ENCODE results near the gene CNPY4.

CNPY4 gene

GRCh38 chr7:100089458-100090196 lies 29.8 kb upstream of the CNPY4 start:
- TF ChIP-seq, protein P1, sequence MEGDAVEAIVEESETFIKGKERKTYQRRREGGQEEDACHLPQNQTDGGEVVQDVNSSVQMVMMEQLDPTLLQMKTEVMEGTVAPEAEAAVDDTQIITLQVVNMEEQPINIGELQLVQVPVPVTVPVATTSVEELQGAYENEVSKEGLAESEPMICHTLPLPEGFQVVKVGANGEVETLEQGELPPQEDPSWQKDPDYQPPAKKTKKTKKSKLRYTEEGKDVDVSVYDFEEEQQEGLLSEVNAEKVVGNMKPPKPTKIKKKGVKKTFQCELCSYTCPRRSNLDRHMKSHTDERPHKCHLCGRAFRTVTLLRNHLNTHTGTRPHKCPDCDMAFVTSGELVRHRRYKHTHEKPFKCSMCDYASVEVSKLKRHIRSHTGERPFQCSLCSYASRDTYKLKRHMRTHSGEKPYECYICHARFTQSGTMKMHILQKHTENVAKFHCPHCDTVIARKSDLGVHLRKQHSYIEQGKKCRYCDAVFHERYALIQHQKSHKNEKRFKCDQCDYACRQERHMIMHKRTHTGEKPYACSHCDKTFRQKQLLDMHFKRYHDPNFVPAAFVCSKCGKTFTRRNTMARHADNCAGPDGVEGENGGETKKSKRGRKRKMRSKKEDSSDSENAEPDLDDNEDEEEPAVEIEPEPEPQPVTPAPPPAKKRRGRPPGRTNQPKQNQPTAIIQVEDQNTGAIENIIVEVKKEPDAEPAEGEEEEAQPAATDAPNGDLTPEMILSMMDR (IDR thresholded peaks at IDR 0.05): no peak
- Mint-ChIP-seq H3K27me3 (ENCODE audit: low read depth, poor library complexity) (peaks cover 8% of the 10 kb centered on the region), H3K36me3 (ENCODE audit: low read depth) (peaks cover 49% of the 10 kb centered on the region), H3K27ac (peak overlapping the region; percentile 70), H3K4me3 (peak overlapping the region; percentile 94), H3K4me1 (peaks cover 41% of the 10 kb centered on the region), H3K9me3 (no peaks in the 10 kb centered on the region)
- no peak for DNase-seq

GRCh38 chr7:100090527-100091410 lies 28.7 kb upstream of the CNPY4 start:
- Mint-ChIP-seq H3K27ac (peak overlapping the region; percentile 87), H3K9me3 (no peaks in the 10 kb centered on the region), H3K36me3 (ENCODE audit: low read depth) (peaks cover 60% of the 10 kb centered on the region), H3K4me1 (peaks cover 50% of the 10 kb centered on the region), H3K27me3 (ENCODE audit: low read depth, poor library complexity) (no peaks in the 10 kb centered on the region), H3K4me3 (peak overlapping the region; percentile 94)
- no peak for DNase-seq
- TF ChIP-seq, protein P1 (IDR thresholded peaks at IDR 0.05): no peak

DNA sequence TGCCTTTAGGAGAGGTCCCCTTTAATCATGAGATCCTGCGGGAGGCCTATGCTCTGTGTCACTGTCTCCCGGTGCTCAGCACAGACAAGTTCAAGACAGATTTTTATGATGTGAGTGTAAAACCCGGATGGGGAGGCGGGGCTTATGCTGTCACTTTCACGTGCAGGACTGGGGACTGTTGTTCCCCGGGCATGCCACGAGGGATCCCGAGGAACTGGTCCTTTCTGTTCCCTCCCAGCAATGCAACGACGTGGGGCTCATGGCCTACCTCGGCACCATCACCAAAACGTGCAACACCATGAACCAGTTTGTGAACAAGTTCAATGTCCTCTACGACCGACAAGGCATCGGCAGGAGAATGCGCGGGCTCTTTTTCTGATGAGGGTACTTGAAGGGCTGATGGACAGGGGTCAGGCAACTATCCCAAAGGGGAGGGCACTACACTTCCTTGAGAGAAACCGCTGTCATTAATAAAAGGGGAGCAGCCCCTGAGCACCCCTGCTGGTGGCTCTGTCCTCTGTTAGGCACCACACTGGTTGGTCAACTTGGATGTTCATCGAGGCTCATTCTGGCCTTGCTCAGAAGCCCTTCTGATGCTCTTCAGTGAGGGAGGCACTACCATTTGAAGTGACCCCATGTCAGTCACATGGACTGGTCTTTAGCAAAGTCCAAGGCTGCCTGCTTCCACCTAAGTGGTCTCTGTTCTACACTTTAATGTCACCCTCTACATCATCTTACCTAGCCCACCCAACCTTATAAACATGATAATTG lies 27.8 kb upstream of the CNPY4 start:
- no peak for DNase-seq
- no peaks in the 10 kb centered on the region for H3K27me3 Mint-ChIP-seq (ENCODE audit: low read depth, poor library complexity)
- no peaks in the 10 kb centered on the region for H3K9me3 Mint-ChIP-seq
- H3K36me3 Mint-ChIP-seq (ENCODE audit: low read depth): peaks cover 68% of the 10 kb centered on the region
- H3K4me3 Mint-ChIP-seq: peak overlapping the region; percentile 28
- H3K27ac Mint-ChIP-seq: peak overlapping the region; percentile 87
- TF ChIP-seq, protein P1 (IDR thresholded peaks at IDR 0.05): no peak
- peaks cover 54% of the 10 kb centered on the region for H3K4me1 Mint-ChIP-seq

- TF ChIP-seq, protein P1 (IDR thresholded peaks at IDR 0.05): no peak
- peaks cover 80% of the 10 kb centered on the region for H3K36me3 Mint-ChIP-seq (ENCODE audit: low read depth)
- no peak for DNase-seq
- H3K4me3 Mint-ChIP-seq: no peak overlapping the region
- H3K9me3 Mint-ChIP-seq: no peaks in the 10 kb centered on the region
- peaks cover 59% of the 10 kb centered on the region for H3K4me1 Mint-ChIP-seq
- H3K27me3 Mint-ChIP-seq (ENCODE audit: low read depth, poor library complexity): no peaks in the 10 kb centered on the region
- peak overlapping the region; percentile 87 for H3K27ac Mint-ChIP-seq
Observed at GRCh38 chr7:100093054-100093453, 26.4 kb upstream of the CNPY4 start.

DNA sequence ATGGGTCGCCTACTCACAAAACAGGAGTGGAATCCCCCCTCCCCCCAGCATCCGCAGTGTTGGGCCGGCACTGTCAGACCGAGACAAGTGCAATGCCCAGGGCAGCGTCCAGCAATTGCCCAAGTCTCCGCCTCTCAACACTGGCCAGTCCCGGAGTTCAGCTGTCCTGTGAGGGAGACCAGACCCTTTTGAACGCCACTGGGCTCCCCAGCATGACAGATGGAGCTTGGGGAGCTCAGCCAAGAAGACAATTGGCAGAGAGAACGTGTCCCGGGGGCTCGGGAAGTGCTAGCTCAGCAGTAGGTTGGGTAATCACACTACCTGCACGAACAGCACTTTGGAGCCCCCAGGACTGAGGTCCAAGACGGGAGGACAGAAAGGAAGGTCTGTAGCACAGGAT lies 25.9 kb upstream of the CNPY4 start:
- Mint-ChIP-seq H3K27me3 (ENCODE audit: low read depth, poor library complexity) (peaks cover 3% of the 10 kb centered on the region), H3K36me3 (ENCODE audit: low read depth) (peaks cover 85% of the 10 kb centered on the region), H3K4me3 (no peak overlapping the region), H3K4me1 (peaks cover 59% of the 10 kb centered on the region), H3K9me3 (no peaks in the 10 kb centered on the region), H3K27ac (peak overlapping the region; percentile 87)
- no peak for DNase-seq
- TF ChIP-seq, protein P1 (IDR thresholded peaks at IDR 0.05): no peak

All from nephron progenitor cell (in vitro differentiated cells).